ENCODE measurements around the gene MARCHF7.
"Not testable (repeated sequence)": the region's sequence is repeated elsewhere in the genome, so short reads cannot be mapped to it uniquely, and the experiment has no call there.

The MARCHF7 gene

DNA sequence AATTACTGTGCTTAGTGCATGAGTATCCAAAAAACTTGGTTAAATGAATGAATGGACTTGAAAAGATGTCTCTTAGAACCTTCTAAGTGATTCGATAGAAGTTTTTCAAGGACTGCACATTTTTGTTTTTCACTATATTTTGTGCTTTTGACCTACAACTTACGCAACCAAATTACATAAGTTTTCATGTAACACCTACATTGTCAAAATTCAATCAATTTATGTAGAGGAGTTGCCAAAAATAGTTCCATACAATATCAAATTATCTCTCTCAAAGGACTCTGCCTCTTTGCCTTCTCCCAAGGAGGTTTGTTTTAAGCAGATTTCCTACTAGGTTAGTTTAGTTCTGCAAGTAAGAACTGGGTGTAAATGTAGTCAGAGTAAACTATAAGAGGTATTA lies 10.3 kb downstream of the MARCHF7 start:
- DNase-seq, result no peak

DNA sequence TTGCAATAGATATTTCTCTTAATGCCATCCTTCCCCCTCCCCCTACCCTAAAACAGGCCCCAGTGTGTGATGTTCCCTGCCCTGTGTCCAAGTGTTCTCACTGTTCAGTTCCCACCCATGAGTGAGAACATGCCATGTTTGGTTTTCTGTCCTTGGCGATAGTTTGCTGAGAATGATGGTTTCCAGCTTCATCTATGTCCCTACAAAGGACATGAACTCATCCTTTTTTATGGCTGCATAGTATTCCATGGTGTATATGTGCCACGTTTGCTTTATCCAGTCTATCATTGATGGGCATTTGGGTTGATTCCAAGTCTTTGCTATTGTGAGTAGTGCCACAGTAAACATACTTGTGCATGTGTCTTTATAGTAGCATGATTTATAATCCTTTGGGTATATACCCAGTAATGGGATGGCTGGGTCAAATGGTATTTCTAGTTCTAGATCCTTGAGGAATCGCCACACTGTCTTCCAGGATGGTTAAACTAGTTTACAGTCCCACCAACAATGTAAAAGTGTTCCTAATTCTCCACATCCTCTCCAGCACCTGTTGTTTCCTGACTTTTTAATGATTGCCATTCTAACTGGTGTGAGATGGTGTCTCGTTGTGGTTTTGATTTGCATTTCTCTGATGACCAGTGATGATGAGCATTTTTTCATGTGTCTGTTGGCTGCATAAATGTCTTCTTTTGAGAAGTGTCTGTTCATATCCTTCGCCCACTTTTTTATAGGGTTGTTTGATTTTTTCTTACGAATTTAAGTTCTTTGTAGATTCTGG lies 12.7 kb downstream of the MARCHF7 start:
- not testable (repeated sequence) for DNase-seq

DNA sequence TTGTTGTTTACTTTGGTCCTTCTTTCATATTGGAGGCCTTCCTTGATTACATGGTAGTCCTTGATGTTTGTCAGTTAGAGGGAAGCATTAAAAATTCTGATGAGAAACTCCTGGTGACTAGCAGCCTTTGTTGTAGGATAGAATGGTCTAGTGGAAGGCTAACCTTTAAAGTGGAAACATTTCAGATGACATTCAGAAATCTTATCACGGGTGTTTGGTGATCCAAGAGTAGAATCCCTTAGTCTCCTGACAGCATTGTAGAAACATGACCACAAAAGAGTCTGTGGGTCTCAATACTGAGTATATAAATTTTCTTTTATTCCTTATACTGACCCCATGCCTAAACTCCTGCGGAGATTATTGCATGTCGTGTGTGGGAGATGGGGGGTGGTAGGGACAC lies 13.4 kb downstream of the MARCHF7 start:
- DNase-seq, result no peak

DNA sequence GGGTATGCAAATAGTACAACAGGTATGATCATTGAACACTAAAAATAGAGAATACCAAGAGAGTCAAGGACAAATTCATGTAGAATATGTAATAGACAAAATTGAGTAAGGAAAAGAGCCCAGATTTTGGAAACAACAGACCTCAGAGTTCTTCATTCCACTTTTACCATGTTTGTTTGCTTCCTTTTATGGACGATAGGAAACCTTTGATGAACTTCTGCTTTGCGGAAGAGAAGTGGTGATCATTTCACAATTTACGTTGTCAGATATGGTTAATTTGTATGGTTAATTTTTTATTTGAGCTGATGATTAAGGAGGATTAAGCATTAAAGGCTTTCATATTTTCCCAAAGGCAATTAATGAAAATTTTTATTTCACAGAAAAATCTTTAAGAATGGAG lies 16.3 kb downstream of the MARCHF7 start:
- no peak for DNase-seq

DNA sequence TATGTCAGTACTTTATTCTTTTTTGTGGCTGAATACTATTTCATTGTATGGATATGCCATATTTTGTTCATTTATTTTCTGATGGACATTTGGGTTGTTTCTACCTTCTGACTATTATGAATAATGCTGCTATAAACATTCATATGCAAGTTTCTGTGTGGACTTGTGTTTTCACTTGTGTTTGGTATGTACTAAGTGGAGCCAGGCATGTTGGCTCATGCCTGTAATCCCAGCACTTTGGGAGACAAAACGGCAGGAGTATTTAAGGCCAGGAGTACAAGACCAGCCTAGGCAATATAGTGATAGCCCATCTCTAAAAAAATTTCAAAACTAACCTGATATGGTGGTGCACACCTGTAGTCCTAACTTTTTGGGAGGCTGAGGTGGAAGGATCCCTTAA lies 23.3 kb downstream of the MARCHF7 start:
- DNase-seq, result no peak

DNA sequence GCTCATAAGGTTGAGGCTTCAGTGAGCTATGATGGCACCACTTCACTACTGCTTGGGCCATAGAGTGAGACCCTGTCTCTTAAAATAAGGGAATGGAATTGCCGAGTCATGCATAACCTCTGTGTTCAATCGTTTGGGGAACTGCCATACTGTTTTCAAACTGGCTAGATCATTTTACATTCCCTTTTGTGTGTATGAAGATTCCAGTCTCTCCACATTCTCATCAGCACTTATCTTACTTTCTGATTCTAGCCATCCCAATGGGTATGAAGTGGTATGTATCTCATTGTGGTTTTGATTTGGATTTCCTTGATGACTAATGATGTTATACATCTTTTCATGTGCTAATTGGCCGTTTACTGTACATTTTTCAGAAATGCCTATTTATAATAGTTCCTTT lies 23.7 kb downstream of the MARCHF7 start:
- no peak for DNase-seq

DNA sequence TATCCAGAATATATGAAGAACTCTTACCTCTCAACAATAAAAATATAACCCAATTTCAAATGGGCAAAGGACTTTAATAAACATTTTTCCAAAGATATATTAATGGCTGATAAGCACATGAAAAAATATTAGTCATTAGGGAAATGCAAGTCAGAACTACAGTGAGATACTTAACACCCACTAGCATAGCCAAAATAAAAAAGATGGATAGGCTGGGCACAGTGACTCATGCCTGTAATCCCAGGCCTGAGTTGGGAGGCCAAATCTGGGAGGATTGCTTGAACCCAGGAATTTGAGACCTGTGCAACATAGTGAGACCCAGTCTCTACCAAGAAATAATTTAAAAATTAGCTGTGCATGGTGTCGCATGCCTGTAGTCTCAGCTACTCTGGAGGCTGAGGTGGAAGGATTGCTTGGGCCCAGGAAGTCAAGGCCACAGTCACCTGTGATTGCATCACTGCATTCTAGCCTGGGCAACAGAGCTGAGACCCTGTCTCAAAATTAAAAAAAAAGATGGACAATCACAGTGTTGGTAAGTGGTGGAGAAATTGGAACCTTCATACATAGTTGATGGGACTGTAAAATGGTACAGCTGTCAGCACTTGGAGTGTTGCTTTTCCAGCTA lies 25.1 kb downstream of the MARCHF7 start:
- no peak for DNase-seq

DNA sequence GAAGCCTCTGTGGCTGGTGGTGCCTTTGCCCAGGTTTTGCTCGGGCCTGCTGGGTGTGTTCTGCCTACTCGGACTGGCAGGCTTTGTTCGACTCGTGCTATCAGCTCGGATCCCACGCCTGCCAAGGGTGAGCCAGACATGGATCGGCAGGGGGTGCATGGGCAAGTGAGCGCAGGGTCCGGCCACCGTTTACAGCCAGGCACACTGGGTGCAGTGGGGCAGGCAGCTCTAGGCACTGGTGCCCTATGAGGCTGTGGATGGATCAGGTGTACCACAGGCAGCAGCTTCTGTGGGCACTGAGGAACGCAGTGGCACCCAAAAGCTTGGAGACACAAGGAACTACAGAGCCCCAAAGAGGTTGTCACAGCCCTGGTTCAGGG lies 25.6 kb downstream of the MARCHF7 start:
- no peak for DNase-seq

DNA sequence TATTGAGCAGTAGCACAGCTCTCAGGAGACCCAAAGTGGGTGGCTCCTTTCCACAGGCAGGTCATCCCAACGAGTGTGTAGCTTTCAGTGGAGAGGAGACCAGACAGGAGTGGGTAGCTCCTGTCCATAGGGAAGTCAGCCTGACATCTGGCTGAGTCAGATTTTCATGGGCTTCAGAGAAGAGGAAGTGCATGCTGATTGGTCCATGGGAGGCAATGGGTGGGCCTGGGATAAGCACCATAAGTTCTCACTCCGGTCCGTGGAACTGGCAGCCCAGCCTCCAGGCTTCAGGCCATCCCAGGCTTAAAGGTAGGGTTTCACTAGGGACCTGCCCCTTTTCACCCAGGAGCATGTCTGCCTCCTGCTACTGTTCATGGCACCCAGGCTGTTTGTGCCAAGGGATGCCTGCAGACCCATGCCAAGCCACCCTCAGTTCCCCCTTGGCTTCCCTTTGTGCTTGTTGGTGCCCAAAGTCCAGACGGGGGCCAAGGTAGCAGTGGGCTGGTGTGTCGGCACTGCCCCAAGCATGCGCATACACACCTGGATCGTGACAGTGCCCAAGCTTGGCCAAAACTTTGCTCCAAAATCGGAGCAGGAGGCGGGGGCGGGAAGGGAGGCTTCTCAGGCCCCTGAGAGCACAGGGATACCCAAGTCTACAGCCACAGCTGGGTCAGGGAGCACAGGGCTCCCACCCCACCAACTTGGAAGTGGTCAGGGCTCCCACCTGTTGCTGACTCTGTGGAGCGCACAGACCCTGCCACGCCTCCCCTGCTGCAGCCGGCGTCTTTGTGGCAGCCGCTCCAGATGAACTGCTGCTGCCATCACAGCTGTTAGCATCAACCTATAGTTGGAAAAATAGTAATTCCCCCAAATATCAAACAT lies 26.4 kb downstream of the MARCHF7 start:
- DNase-seq, result peak; percentile 57

DNA sequence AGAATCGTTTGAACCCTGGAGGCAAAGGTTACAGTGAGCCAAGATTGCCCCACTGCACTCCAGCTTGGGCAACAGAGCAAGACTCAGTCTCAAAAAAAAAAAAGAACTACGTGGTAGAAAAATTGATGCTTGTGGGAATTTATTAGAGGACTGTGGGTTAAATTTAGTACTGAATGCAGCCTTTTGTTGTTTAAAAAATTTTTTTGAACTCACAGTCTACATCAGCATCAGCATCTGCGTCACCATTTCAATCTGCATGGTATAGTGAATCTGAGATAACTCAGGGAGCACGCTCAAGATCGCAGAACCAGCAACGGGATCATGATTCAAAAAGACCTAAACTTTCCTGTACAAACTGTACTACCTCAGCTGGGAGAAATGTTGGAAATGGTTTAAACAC lies 30.5 kb downstream of the MARCHF7 start:
- DNase-seq, result no peak

DNA sequence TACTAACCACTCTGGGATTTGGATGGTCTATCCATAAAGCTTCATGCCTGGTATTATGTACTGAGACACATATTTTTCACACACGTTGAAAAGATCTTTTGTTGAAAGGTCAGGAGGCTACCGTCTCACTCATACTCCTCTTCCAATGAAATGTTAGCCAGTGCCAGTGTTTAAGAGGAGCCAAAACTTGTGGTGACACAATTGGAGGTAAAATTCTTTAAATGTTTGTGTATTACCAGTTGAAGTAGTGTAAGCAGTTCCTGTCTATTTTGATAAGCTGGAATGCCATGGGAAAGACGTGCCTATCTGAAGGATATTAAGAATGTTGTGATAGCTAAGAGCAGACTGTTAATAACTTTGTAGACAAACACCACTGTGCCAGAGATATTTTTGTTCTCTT lies 32.1 kb downstream of the MARCHF7 start:
- no peak for DNase-seq

DNA sequence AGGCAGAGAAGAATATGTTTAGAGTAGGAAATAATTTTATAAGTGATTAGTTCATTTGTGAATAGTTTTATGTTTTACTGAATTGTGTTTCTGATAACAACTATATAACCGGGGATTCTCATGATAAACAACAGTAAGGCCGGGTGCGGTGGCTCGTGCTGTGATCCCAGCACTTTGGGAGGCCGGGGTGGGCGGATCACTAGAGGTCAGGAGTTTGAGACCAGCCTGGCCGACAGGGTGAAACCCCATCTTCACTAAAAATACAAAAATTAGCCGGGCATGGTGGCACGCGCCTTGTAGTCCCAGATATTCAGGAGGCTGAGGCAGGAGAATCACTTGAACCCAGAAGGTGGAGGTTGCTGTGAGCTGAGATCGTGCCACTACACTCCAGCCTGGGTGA lies 32.9 kb downstream of the MARCHF7 start:
- DNase-seq, result not testable (repeated sequence)

DNA sequence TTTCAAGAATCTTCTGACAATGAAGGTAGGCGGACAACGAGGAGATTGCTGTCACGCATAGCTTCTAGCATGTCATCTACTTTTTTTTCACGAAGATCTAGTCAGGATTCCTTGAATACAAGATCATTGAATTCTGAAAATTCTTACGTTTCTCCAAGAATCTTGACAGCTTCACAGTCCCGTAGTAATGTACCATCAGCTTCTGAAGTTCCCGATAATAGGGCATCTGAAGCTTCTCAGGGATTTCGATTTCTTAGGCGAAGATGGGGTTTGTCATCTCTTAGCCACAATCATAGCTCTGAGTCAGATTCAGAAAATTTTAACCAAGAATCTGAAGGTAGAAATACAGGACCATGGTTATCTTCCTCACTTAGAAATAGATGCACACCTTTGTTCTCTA lies 35.8 kb downstream of the MARCHF7 start:
- DNase-seq, result no peak

DNA sequence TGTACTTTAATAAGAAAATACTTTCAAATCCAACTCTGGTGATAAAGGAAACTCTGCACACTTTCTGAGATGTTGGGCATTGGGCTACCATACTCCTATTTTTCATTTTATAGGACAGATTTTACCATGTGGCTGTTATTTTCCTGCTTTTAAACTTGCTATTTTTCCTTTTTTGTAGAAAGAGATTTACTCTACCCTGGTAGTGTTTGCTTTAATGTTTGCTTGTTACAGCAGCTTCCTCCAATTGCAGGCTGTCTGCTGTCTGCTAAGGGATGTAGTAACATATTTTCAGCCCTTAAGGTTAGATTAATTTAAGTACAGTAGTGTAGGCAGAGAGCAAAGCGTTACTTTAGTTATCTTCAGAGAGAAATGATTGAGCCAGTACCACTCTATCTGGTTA lies 38.6 kb downstream of the MARCHF7 start:
- DNase-seq, result no peak

DNA sequence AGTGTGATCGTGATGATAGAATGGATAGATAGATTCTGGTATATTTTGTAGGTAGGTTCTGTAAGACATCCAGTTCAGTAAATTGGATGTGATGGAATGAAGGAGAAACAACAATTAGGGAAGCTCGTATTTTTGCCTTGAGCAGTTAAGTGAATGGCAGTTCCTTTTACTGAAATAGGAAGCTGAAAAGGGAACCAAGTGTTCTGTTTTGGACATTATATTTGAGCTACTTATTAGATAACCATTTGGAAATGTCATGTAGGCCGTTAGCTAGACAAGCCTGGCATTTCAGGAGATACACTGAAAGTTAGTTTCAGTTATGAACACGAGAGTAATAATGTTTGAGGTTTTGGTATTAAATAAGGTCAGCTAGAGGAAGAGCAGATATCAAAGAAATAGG lies 41.5 kb downstream of the MARCHF7 start:
- DNase-seq, result no peak

DNA sequence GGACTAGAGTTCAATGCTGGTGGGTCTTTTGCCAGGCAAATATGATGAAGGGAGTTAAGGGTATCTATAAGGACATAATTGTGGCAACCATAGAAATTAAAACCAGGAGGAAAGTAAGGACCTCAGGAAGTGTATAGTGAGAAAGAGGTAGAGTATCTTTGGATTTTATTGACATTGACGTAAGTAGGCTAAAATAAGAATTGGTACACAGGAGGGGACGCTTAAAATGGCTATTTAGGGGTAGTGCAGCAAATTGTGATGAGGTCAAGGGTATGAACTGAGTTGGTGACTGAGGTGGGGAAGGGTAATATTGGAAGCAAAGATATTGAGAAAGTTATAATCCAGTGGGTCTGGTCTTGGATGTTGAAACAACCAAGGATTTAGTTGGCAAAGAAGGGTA lies 42.7 kb downstream of the MARCHF7 start:
- DNase-seq, result no peak

DNA sequence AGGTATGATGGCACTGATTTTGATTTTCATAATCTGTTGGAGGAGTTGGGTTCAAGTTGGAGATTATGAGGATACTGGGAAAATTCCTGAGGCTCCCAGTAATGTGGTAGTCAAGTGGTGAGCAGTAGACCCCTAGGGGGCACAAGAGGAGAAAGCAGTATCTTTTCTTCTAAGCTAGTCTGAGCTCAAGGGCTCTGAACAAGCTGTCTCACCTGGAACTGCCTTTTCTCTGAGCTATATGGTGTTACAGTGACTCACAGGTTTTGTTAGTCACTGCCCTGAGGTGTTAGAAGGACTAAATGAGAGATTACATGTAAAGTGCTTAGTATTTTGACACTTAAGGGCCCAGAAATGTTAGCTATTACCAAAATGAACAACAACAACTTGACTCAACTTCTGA lies 43.5 kb downstream of the MARCHF7 start:
- peak; percentile 75 for DNase-seq

DNA sequence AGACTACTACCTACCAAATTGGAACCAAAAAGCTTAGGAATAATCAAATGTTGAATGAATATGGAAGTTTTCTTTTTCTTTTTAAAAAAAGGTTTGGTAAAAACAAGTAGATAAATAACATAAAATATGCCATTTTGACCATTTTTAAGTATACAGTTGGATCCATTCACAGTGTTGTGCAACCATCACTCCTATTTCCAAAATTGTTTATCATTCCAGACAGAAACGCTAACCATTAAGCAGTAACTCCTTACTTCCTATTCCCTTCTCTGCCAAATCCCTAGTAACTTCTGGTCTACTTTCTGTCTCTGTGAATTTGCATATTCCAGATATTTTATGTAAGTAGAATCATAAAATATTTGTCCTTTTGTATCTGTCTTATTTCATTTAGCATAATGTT lies 45.9 kb downstream of the MARCHF7 start:
- DNase-seq, result no peak

DNA sequence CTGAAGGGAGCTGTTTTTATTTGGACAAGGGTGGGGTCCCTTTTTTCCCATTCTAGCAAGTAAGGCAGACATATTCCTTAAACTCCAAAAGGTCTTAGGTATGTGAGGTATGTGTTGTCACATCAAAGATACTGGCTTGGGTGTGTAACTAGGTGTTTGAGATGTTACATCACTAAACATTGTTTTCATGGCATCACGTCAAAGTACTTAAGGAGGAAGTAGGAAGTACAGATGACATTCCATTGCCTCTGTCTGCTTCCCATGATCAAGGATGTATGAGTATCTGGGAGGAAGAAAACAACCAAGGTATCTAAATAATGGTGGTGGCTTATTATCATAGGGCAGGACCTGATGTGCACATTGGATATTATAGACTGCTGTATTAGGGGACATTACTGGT lies 46.4 kb downstream of the MARCHF7 start:
- DNase-seq, result no peak

DNA sequence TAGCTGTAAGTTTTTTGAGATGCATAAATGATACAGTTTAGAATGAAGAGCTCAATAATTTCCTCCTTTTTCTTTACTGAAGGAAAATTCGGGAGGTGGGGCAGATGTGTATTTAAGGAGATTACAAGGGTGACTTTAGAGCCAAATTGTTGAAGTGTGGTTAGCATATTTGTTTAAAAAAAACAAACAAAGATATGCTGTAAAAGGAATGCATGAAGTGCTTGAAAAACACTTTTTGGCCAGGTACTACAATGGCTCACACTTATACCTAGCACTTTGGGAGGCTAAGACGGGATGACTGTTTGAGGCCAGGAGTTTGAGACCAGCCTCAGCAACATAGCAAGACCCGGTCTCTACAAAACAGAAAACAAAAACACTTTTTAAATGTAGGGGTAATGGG lies 47.3 kb downstream of the MARCHF7 start:
- DNase-seq, result no peak

DNA sequence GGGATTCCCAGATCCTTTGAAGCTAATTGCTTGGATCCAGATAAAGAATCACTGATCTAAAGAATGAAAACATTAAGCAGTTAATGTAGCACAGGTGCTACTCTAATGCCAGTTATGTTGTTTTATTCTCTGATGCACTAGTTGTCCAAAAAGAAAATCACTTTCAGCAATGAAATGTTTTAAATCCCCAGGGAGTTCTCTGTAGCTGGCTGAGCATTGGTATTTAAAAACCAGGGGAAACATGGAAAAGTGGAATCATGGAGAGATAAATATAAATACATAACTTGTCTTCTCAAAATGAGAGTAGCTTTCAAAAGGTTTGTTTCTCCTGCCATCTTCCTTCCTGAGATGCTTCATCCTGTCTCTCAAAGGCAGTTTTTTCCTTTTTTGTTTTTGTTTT lies 48.0 kb downstream of the MARCHF7 start:
- DNase-seq, result no peak

DNA sequence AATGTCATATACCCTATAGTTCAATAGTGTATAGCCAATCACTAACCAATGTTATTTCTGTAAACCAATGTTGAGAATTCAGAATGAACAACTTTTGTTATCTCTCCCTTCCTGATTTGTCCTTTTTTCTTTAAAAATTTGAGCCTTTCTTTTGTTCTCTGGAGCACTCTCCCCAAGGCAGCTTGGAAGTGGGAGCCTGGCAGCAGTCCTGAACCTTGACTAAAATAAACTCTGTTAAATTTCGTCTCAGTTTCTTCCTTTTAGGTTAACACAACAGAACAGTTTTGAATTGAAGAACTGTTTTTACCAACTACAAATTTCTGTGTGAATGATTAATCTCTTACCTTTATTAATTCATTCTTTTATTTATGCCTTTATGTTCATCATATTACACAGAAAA lies 49.8 kb downstream of the MARCHF7 start:
- DNase-seq, result no peak
